GM19455 (cell line): ENCODE data around the gene CSTPP1.

Experiments used
- ATAC-seq: cut with Tn5 transposase; IDR thresholded peaks from one replicate; pipeline ENCODE4 v1.9.1; 2021; ENCODE audit not compliant: unreplicated experiment

The CSTPP1 gene

DNA sequence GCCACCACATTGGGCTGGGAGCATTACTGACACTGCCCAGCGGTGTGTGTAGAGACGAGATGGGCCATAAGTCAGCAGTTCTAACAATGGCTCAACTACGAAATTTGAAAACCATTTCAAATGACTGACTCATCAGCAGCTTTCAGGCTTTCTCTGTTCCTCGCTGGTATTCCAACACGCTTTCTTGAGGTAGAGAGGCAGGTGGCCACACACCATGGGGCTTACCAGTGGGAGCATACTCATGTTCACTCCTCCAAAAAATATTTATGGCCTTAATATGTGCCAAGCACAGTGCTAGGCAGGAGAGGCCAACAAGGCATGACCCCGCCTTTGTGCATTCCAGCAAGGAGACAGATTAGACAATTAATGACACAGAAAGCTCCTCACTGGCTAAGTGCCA is 219.8 kb downstream of the CSTPP1 start:
- no peak for ATAC-seq

GRCh38 chr11:47156951-47157350 is 220.4 kb downstream of the CSTPP1 start:
- no peak for ATAC-seq

DNA sequence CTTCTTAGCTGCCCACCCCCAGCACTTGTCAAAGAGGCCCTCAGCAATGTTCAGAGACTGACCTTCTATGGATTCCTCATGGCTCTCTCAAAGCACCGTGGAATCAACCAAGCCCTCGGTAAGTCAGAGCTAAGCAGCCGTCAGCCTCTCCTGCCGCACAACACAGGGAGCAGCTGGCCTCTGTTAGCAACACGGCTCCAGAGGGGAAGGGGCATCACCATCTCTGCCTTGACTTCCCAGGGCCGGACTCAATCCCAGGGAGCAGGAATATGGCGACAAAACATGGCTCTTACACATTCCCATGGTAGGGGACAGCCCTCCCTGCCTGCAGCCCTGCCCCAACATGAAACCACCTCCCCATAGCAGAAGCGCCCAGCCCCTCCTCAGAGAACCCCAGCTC is 221.2 kb downstream of the CSTPP1 start:
- no peak for ATAC-seq

- no peak for ATAC-seq
Observed at GRCh38 chr11:47158242-47158641, 221.7 kb downstream of the CSTPP1 start.

DNA sequence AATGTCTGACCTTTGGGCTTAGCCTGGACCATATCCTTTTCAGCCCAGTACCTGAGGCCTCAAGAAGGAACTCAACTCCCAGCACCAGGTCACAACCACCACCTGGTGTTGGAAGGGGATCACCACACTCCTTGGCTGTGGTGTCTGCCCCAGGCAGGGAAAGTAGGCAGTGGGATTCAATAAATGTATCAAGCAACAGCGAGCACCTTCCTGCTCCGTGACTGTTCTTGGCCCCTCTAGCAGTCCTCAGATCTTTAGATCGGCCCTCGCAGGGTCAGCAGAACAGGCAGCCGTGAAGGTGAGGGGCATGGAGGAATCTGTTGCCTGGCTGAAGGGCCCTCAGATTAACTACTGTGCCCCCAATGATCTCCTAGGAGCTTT is 224.2 kb downstream of the CSTPP1 start:
- ATAC-seq: no peak

- ATAC-seq: peak; percentile 57
Observed at GRCh38 chr11:47161134-47161854, 224.7 kb downstream of the CSTPP1 start.

GRCh38 chr11:47161890-47162289 is 225.3 kb downstream of the CSTPP1 start:
- no peak for ATAC-seq

DNA sequence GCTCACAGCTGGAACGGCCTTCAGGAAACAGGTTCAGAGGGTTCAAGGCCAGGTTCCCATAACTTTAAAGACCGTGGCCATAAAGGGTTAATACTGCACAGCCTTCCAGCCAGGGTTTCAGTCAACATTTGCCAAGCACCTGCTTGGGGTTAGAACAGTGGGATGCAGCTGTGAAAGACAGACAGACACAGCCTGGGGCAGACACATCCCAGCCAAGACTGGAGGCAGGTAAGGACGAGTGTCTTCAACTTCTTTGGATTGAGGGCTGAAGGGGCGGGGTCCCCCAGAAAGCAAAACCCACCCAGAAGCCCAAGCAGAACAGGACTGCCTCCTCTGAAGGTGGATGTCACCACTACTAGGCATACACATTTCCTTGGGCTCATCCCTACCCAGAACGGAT is 225.9 kb downstream of the CSTPP1 start:
- ATAC-seq: no peak

- no peak for ATAC-seq
Observed at GRCh38 chr11:47163193-47163592, 226.6 kb downstream of the CSTPP1 start.

DNA sequence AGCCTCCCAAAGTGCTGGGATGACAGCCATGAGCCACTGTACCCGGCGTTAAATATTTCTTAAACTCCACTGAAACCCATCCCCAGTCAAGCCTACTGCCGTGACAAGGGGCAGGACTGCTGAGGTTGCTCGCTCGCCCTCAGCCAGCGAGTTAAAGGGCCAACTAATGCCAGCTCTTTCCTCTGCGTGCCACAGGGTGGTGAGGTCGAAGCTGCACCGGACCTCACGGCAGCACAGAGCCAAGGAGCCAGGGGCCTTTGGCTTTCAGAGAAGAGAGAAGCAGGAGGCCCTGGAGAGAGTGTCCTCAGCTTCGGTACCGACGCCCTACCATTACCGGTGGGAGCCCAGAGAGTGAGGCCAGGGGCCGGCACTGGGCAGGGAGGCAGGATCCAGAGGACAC is 227.3 kb downstream of the CSTPP1 start:
- ATAC-seq: no peak

- ATAC-seq: no peak
Observed at GRCh38 chr11:47164321-47164720, 227.8 kb downstream of the CSTPP1 start.

GRCh38 chr11:47165253-47165840 is 228.8 kb downstream of the CSTPP1 start:
- ATAC-seq: no peak

DNA sequence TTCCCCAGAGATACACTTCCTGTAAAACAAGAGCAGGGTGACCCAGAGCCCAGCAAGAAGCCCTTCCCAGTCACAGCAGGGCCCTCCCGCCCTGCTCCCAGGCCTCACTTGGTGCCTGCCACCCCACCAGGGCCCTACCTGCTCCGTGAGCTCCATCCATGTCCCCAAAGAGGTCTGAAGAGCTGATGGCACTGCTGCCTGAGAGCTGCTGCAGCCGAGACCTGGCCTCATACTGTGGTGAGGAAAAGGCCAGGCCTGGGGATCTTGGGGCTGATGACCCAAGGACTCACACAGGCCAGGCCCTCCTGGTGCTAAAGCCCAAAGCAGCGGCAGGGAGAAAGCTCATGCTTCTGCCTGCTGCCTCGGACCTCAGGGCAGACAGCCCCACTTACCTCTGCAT is 229.8 kb downstream of the CSTPP1 start:
- ATAC-seq: no peak

- no peak for ATAC-seq
Observed at GRCh38 chr11:47171061-47171838, 234.7 kb downstream of the CSTPP1 start.

GRCh38 chr11:47171856-47172255 is 235.3 kb downstream of the CSTPP1 start:
- ATAC-seq: no peak

- ATAC-seq: no peak
Observed at GRCh38 chr11:47172740-47173336, 236.3 kb downstream of the CSTPP1 start.

DNA sequence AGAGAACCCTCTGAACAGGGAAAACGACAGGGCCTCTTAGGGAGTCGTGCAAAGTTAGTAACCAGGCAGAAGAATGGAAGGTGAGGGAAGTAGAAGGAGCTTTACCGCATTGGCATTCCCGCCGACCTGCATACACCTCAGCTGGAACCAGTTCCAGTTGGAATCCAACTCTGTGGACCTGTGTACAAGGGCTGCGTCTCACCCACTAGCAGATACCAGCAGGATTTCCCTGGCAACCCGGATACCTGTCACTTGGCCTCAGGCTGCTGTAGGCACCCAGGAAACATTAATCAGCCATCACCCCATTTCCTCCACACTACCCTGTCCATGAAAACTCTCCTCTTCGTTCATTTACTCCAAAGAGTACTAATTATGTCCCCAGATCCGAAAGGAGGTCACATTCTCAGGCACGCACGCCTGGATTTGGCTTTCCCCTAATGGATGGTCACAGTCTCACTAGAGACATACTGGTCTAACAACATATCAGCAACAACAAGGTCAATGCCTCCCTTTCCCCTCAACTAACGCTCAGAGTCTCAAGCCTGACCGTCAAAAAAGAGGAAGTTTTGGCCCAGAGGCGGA is 239.3 kb downstream of the CSTPP1 start:
- no peak for ATAC-seq

GRCh38 chr11:47176328-47177228 is 240.0 kb downstream of the CSTPP1 start, which contains the start of gene ARFGAP2:
Gene ARFGAP2, minus strand, starts transcription at chr11:47176879. Its CDS starts 26 bp downstream, at chr11:47176853.
- peak; percentile 87 for ATAC-seq

DNA sequence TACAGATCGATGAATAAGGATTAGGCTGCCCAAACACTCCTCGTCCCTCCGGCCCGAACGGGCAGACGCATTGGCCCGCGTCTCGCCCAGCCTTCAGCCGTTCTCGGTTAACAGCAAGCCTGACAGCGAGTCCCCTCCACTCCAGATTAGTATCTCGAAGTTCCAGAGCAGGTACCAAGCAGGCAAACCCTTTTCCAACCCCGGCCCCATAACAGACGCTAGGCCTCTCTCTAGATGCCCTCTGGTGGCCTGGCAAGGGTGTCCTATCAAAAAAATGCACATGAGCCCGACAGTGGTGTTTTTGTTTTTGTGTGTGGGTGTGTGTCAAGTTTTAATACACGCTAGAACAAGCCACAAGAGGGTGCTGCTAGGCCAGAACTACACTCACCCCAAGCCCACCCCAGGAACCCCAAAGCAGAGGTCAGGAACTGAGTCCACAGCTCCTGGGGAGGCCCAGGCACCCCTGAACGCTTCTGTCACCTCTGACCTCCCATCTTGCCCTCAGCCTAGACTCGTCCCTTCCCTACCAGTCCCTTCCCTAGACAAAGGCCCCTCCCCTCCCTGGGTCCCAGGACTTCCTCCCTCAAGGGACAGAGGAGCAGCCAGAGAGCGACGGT is 240.8 kb downstream of the CSTPP1 start:
- peak; percentile 44 for ATAC-seq

- ATAC-seq: no peak
Observed at GRCh38 chr11:47177846-47178245, 241.3 kb downstream of the CSTPP1 start.
